HG03460 (cell line): ENCODE measurements around the gene UBE2V1.
"Not testable (repeated sequence)": the region's sequence is repeated elsewhere in the genome, so short reads cannot be mapped to it uniquely, and the experiment has no call there.

ENCODE experiments used
- ATAC-seq: cut with Tn5 transposase; IDR thresholded peaks from one replicate; pipeline ENCODE4 v1.9.1; 2021; ENCODE audit not compliant: unreplicated experiment

UBE2V1 gene

GRCh38 chr20:50138120-50138478 is 25.1 kb upstream of the UBE2V1 start:
- no peak for ATAC-seq

- not testable (repeated sequence) for ATAC-seq
These were observed 24.8 kb upstream of the UBE2V1 start for GRCh38 chr20:50137702-50138101.

- no peak for ATAC-seq
These were observed 24.1 kb upstream of the UBE2V1 start for GRCh38 chr20:50136822-50137599.

- not testable (repeated sequence) for ATAC-seq
These were observed 22.2 kb upstream of the UBE2V1 start for GRCh38 chr20:50135157-50135556.

DNA sequence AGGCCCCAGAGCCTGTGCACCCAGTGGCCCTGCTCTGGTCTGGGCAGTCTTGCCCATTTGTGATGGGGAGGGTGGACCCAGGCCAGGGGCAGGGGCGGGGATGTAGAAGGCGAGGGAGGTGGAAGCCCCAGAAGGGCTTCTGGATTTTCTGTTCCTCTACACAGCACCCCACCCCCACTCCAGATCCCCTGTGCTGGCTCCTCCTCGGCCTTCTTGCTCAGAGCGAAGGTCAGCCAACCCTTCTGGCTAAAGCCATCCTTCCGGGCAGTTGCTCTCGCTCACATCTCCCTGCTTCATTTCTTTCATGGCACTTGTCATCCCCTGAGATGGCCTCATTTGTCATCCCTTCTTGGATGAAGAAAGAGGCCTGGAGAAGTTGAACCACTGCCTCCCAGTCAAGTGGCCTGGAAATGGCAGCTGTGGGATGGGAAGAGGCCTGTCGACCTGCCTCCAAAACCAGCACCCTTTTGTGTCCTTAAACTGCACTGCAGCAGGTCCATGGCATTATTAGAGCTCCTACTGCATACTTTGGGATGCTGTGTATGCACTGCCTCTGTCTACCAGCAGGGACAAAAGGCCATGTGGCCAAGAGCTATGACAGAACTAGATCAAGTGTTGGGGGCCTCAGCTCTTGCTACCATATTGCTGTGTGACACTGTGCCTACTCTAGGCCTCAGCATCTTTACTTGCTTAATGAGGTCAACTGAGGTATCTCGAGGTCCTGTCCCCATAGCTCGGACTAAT is 20.7 kb upstream of the UBE2V1 start:
- no peak for ATAC-seq

GRCh38 chr20:50133041-50133440 is 20.1 kb upstream of the UBE2V1 start:
- no peak for ATAC-seq

GRCh38 chr20:50130995-50131394 is 18.0 kb upstream of the UBE2V1 start:
- ATAC-seq = no peak

DNA sequence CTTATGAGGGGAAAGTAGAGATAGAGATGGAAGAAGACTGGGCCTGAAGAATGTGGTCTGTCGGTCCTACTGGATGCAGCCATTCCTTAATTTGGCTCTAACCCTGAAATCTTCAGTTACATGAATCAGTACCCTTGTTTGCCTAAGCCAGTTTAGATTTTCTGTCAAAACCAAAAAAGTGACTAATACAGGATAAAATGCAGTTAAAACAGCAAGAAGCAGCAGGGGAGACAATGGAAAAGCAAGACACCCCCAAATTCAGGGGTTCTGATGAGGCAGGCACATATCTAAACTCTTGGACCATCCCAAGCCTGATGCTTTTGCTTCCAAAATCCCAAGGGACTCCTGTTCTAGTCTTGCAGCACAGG is 17.4 kb upstream of the UBE2V1 start:
- ATAC-seq = no peak

DNA sequence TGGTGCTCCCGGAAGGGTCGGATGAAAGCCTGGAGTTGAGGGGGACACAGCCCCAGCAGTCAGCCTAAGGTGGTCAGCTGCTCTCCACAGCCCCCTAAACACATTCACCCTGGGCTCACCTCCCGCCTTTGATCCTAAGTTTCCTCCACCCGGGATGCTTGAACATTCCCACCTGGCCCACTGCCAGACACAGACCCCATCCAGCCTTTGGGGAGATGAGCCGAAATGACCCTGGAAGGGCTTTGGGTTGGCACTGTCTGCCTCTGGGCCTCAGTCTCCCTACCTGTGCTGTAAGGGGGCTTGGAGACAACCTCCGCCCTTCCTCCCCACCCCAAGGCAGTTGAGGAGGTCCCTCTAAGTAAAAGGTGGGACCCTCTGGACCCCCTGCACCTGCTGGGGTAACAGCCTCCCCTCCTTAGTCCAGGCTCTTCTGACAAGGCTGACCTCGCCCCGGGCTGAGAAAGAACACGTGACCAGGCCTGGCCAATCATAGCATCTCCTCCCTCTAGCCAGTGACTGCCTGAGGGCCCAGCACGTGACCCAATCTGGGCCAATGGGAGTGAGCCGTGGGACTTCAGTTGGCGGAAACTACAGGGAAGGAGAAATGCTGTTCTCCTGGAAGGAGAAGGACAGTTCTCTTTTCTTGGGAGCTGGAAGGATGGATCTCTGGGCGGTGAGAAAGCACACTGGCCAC is 16.9 kb upstream of the UBE2V1 start:
- ATAC-seq = no peak

DNA sequence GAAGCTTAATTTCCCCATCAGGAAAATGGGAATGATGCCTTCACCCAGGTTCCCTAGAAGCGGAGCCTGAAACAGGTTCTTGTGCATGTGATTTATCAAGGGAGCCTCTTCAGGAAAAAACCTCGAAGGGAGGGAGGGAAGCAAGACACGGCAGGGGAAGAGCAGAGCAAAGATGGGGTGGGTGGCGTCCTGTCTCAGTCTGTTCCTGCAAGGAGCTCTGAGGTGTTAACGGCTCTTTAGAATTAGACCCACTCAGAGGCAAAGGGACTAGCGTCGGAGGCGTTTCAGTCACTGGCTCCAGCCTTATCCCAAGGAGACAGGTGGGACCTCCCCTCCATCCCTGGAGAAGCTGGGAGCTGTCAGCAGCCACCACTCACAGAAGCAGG is 15.6 kb upstream of the UBE2V1 start:
- ATAC-seq = no peak

DNA sequence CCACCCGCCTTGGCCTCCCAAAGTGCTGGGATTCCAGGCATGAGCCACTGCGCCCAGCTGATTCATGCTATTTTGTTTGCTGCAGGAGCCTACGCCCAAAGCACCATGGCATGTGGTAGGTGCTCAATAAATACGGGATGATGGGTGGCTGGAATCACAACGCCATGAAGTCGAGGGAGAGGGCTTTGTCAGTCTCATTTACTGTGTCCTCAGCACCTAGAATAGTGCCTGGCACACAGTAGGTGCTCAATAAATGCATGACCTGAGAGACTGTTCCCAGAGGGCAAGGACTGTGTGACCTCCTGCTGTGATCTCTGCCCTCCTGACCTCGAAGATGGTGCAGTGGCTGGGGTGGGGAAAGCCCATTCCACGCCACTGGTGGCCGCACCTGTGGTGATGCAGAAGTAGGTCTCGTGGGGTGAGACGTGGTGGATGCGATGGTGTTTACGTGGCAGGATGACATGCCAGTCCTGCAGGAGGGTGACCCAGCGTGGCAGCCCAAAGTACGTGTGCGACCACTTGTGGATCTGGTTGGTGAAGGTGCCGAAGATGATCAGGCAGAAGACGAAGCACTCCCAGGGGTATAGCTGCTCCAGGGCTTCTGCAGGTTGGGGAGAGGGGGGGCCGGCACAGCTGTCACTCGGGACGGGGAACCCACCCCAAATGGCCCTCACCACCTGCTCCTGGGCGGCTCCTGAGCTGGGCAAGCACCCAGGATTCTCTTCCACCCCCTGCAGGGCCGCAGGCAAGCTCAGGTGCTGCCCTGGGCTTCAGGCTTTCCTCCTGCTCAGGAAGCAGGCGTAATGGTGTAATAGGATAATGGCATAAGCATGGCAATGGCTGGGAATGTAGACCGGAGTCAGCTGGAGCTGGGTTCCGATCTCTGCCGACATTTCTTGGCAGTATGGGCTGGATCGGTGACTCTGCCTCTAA is 14.9 kb upstream of the UBE2V1 start:
- no peak for ATAC-seq

GRCh38 chr20:50126662-50127061 is 13.7 kb upstream of the UBE2V1 start:
- ATAC-seq = no peak

DNA sequence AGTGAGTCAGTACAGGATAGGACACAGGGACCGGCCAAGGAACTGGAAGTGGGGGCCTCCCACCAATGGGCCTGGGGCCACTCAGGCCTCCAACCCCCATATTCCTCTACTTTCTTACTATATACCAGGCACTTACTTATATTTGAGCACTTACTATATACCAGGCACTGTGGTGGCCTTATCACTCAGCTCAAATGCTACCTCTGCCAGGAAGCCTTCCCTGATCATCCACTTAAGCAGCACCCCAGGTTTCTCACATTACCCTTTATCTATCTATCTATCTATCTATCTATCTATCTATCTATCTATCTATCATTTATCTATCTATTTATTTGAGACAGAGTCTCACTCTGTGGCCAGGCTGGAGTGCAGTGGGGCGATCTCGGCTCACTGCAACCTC is 12.3 kb upstream of the UBE2V1 start:
- no peak for ATAC-seq

DNA sequence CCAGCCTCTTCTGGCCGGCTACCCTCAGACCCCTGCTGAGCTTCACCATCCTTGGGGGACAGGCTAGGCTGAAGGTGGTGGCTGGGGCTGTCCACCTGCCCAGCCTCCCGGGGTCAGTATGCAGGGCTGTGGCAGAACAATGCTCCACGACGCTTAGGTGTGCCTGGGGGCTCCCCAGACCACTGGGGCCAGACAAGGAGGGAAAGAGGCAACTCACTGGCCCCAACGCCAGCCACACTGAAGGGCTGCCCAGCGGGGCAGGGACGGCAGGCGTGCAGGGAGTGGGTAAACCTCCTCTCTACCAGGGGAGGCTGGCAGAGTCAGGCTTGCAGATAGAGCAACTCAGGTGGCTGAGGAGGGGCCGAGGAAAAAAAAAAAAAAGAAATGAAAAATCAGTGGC is 11.5 kb upstream of the UBE2V1 start:
- no peak for ATAC-seq

GRCh38 chr20:50123418-50123817 is 10.5 kb upstream of the UBE2V1 start:
- no peak for ATAC-seq

- no peak for ATAC-seq
These were observed 9.8 kb upstream of the UBE2V1 start for GRCh38 chr20:50122763-50123162.

DNA sequence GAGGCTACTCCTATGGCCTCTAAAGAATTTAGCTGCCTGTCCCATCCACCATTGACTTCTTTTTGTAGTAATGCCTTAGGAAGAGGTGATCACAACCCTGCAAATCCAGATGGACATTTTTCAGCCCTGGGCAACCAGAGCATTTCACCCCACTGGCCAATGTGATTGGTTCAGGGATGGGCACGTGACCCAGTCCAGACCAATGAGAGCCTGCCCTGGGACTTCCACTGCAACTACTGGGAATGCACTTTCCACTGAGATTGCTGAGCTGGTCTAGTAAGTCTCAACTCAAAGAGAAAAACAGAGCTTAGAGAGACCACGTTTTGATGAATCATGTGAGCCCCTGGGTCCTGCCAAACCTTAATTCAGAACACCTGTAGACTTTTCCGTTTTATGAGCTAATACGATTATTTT is 8.9 kb upstream of the UBE2V1 start:
- ATAC-seq = no peak

DNA sequence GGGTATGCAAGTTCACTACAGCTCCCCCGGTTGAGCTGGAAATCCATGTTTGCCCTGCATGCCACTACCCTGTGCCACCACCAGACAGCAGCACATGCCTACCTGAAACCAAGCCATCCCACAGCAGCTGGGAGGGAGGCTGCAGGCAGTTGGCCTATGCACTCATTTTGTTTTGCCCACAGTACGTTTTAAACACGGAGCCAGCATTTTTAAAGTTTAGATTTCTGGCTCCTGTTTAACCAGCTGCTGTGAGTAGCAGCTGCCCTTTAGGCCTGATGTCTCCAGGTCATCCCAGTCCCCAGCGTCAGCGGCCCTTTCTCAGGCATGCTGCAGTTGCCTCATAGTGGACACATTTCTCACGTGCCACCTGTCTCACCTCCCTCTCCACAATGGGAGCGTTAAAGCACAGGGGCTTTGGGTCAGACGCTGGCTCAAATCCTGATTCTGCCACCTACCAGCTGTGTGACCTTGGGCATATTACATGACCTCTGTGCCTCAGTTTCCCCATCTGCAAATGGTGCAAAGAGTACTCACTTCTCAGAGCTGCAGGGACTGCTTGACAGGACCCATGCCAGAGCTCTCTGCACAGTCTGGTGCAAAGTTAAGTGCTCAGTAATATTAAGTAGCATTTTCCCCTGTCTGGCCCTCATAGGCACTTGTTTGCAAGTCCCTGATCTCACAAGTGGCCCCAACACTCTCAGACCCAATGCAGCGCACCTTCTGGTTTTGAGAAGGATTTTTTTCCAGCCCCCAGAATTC is 8.2 kb upstream of the UBE2V1 start:
- ATAC-seq = no peak

- ATAC-seq = no peak
These were observed 5.3 kb upstream of the UBE2V1 start for GRCh38 chr20:50118203-50118602.

- ATAC-seq = no peak
These were observed 3.5 kb upstream of the UBE2V1 start for GRCh38 chr20:50116368-50116999.
